ENCODE results near the gene NFASC.

NFASC gene

DNA sequence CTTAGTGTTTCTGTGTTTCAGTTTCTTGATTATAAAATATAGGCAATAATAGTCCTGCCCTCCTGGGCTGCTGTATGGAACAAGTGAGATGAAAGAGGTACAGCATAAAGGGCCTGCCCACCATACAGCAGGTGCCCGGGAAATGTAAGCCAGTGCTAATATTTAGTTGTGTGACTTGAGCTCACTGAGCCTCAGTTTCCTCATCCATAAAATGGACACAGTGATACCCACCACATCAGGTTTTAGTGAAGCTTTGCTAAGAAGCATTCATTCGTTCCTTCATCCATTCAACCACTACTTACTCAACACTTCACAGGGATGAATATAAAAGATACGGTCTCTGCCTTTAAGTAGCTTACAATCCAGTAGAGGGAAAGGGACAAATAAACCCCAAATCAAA lies 192.2 kb downstream of the NFASC start:
- no peak for DNase-seq (ENCODE audit: low read depth in 2 of 2)

DNA sequence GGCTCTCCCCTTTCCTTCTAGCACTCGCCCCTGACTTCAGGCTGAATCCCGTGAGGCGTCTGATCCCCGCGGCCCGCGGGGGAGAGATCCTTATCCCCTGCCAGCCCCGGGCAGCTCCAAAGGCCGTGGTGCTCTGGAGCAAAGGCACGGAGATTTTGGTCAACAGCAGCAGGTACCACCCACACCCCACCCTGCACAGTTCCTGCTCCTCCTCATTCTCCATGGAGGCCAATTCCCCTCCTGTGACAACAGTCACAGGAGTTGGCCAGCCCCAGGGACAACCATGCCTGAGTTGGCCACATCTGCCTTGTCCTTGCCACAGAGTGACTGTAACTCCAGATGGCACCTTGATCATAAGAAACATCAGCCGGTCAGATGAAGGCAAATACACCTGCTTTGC lies 193.6 kb downstream of the NFASC start:
- no peak for DNase-seq (ENCODE audit: low read depth in 2 of 2)

DNA sequence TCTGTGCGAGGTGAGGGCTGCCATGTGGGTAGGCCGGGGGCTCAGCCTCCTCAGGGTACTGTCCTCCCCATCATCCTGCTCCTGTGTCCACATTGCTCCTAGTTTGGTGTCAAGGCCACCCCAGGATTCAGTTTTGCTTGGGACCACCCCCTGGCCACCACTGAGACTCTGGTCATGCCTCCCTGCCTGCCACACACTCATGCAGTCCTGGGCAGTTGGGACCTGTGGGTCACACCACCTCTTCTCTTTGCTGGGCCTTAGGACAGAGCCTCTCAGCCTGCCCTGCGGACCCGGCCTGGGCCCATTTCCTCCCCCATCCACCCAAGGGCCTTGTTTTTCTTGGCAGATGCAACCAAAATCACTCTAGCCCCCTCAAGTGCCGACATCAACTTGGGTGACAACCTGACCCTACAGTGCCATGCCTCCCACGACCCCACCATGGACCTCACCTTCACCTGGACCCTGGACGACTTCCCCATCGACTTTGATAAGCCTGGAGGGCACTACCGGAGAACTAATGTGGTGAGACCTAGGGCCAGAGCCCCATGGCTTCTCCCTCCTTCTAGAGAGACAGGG lies 194.2 kb downstream of the NFASC start:
- DNase-seq (ENCODE audit: low read depth in 2 of 2): no peak

DNA sequence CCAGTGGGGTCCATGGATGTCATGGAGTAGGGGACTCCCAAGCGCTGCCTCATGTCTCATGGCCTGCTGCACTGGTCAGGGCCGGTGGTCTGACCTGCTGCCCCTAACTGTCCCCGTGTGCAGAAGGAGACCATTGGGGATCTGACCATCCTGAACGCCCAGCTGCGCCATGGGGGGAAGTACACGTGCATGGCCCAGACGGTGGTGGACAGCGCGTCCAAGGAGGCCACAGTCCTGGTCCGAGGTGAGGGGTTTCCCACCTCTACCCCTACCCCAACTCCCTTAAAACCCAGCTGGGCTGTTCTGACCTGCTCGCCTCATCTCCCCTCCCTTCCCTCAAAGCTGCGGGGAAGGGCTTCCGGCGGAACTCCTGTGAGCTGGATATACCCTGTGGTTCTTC lies 195.0 kb downstream of the NFASC start:
- no peak for DNase-seq (ENCODE audit: low read depth in 2 of 2)

DNA sequence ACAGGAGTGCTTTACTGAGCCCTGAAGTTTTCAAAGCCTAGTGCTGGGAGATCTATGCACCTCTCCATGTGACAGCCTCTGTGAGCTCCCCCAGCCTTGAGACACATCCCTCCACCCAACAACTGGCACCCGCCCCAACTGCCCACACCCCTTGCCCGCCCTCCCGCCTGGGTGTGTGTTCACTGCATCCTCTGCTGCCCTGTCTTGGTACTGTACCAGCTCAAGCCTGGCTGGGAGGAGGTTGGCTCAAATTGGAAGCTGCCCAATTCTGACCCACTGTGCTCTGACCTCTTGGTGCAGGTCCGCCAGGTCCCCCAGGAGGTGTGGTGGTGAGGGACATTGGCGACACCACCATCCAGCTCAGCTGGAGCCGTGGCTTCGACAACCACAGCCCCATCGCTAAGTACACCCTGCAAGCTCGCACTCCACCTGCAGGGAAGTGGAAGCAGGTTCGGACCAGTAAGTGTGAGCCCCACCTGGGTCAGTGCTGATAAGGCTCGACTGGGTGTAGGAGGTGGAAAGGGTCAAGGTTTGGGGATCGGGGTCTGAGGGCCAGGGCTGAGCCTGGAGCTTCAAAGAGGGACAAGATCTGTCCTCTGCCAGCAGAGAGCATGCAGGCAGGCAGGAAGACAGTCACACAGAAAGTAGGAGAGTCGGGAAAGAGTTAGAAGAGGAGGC lies 195.6 kb downstream of the NFASC start:
- DNase-seq (ENCODE audit: low read depth in 2 of 2): no peak

DNA sequence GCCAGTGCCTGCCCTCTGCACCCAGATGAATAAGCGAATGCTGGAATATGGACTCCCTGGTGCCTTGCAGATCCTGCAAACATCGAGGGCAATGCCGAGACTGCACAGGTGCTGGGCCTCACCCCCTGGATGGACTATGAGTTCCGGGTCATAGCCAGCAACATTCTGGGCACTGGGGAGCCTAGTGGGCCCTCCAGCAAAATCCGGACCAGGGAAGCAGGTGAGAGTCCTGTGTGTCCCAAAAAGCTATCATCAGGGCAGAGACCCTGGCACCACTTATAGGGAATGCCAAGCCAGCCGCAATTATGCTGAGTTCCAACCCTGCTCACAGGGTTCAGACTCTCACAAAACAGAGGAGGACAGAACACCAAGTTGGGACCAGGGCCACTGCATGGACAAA lies 196.4 kb downstream of the NFASC start:
- no peak for DNase-seq (ENCODE audit: low read depth in 2 of 2)

DNA sequence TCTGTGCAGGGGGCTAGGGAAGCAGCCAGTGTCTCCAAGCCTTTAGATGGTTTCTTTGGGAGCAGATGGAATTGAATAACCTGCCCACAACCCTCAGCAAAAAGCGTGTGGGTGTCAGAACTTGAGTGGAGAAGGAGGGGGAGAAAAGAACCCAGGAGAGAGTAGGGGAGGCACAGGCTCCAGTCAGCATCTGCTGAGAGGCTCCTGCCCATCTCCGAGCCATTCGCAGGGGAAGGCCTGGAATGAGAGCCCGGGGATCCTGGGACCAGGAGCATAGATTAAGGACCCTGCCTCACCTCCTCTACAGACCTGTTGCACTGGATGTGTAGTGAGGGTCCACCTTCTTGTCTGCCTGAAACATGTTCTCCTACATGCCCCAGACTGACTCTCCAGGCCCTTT lies 197.3 kb downstream of the NFASC start:
- no peak for DNase-seq (ENCODE audit: low read depth in 2 of 2)

DNA sequence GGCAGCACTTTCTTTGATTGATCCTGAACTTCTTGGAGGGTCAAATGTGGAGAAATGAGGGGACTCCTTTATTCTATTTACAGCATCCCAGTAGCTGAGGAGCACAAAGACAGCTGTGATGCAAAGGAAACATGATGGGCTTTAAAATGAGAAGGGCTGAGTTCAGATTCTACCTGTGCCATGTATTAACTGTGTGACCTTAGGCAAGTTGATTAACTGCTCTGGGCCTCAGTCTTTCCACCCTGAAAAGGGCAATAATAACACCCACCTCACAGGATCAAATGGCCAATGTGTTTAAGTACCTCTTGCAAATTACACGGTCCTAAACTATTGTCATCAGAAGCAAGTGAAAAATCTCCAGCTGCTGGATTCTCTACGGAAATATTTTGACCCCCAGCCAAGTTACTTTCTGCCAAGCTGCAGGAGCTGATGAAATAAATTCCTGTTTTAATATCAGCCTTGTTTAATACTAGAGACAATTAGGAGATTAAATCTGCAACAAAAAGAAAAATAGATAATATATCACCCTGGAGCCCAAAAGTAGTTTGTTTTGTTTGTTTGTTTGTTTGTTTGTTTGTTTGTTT lies 197.9 kb downstream of the NFASC start:
- DNase-seq (ENCODE audit: low read depth in 2 of 2): no peak

DNA sequence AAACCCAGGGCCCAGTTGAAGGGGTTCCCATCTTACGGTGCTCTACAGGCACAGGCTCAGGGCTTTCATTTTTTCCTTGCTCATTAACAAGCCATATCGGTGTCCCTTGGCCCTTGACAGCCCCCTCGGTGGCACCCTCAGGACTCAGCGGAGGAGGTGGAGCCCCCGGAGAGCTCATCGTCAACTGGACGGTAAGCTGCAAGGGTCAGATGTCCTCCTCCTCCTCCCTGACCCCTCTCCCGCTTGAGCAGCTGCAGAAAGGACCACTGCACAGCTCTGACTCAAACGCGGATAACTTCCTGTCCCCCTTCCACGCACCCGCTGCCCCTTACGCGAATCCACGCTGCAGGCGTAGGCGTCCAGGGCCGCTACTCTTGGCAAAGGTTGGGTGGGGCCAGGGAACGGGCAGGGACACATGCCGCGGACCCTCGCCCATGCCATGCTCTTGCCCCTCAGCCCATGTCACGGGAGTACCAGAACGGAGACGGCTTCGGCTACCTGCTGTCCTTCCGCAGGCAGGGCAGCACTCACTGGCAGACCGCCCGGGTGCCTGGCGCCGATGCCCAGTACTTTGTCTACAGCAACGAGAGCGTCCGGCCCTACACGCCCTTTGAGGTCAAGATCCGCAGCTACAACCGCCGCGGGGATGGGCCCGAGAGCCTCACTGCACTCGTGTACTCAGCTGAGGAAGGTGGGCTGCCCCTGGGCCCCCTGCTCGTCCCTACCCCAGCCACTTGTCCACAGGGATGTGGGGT lies 198.9 kb downstream of the NFASC start:
- DNase-seq (ENCODE audit: low read depth in 2 of 2): no peak

DNA sequence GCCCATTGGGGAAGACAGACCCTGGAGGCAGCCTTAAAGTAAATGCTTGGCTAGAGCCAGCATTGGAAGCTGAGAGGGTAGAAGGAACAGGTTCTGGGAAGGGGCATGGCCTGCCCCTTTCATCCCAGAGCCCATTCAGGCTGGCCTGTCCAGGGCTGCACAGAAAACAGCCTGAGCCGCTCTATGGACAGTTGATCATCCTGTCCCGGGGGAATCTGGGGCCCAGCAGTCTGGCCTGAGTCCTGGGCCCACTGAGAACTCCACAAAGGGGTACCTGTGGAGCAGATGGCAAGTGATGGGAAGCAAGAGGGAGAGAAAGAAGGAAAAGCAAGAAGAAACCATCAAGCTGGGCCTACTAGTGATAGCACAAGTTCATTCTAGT lies 200.4 kb downstream of the NFASC start:
- DNase-seq (ENCODE audit: low read depth in 2 of 2): no peak

DNA sequence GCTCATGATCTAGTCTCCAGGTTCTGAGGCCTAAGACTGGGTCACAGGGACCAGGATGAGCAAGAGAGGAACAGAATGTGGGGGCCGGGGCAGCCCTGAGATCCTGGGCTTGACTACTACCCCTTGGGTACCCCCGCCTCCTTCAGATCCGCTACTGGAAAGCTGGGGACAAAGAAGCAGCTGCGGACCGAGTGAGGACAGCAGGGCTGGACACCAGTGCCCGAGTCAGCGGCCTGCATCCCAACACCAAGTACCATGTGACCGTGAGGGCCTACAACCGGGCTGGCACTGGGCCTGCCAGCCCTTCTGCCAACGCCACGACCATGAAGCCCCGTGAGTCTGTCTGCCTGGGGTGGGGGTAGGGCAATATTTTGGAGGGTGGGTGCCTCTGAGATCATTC lies 201.1 kb downstream of the NFASC start:
- DNase-seq (ENCODE audit: low read depth in 2 of 2): no peak

DNA sequence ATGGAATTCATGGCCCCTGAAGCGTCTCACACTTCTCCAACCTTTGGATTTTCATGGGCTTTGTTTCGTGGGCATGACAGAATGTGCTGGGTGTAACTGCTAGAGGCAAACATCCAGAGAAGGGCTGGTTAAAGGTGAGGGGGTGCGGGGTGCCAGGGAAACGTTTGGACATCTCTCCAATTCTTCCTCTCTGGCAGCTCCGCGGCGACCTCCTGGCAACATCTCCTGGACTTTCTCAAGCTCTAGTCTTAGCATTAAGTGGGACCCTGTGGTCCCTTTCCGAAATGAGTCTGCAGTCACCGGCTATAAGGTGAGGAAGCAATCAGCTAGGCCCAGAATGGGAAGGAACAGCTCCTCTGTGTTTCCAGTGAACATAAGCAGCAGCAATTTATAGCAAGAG lies 201.6 kb downstream of the NFASC start:
- DNase-seq (ENCODE audit: low read depth in 2 of 2): no peak
